Tongue (tissue), 2 donors: Measurements from ENCODE around the gene TAPBP. TPM values are rescaled to one million over a fixed set of nuclear protein-coding genes. Genes with fewer than 3 reads are reported as not detected.
A peak's percentile ranks its signal among the peaks of the same experiment; 100 is the strongest.
"Not testable (repeated sequence)": the region's sequence is repeated elsewhere in the genome, so short reads cannot be mapped to it uniquely, and the experiment has no call there.

Experiments used
- DNase-seq: peaks from one replicate; pipeline ENCODE4 v3.0.0-alpha.2; 2015
- total RNA-seq: library from RNA; depleted of rRNA; stranded (reverse); fragments of >200 nt; gene quantifications from one replicate; pipeline ENCODE4 v1.2.3, GENCODE V29; 2014

TAPBP gene
- total RNA-seq, 1 donor from 2014 or later = 48.3 TPM

GRCh38 chr6:33276581-33276863 lies 37.4 kb downstream of the TAPBP start:
- no peak for DNase-seq

GRCh38 chr6:33275795-33276580 lies 37.9 kb downstream of the TAPBP start:
- not testable (repeated sequence) for DNase-seq

GRCh38 chr6:33273924-33274902 lies 39.7 kb downstream of the TAPBP start:
- DNase-seq = no peak

- DNase-seq = no peak
Observed at GRCh38 chr6:33273129-33273923, 40.6 kb downstream of the TAPBP start.

- no peak for DNase-seq
Observed at GRCh38 chr6:33272275-33273128, 41.4 kb downstream of the TAPBP start.

- peak; percentile 100 for DNase-seq
Observed at GRCh38 chr6:33271468-33272274, 42.2 kb downstream of the TAPBP start, which contains the start of the genes RPS18 and VPS52. TSS of gene RPS18 (plus strand) at chr6:33272075. CDS start at chr6:33272120, 45 bp downstream. TSS of gene VPS52 (minus strand) at chr6:33271876. CDS start at chr6:33271675, 201 bp downstream.

- no peak for DNase-seq
Observed at GRCh38 chr6:33271117-33271467, 42.8 kb downstream of the TAPBP start.

- DNase-seq = no peak
Observed at GRCh38 chr6:33264015-33264414, 49.9 kb downstream of the TAPBP start.

GRCh38 chr6:33262490-33262889 lies 51.4 kb downstream of the TAPBP start:
- DNase-seq = not testable (repeated sequence)

GRCh38 chr6:33259032-33259431 lies 54.8 kb downstream of the TAPBP start:
- no peak for DNase-seq

GRCh38 chr6:33254591-33254990 lies 59.3 kb downstream of the TAPBP start:
- no peak for DNase-seq

GRCh38 chr6:33252759-33253158 lies 61.1 kb downstream of the TAPBP start:
- no peak for DNase-seq

- DNase-seq = no peak
Observed at GRCh38 chr6:33251395-33252012, 62.4 kb downstream of the TAPBP start.

GRCh38 chr6:33250731-33251130 lies 63.1 kb downstream of the TAPBP start:
- DNase-seq = no peak

GRCh38 chr6:33249732-33250630 lies 63.9 kb downstream of the TAPBP start:
- no peak for DNase-seq
